Testis (tissue), 2 donors: Measurements from ENCODE around the gene UBE2K.

ENCODE experiments used
- POLR2A ChIP-seq: fragments of 450-650 bp; IDR thresholded peaks from one replicate; pipeline ENCODE4 v1.6.1; 2017; ENCODE audit warnings: antibody characterized with exemption, mild to moderate bottlenecking, moderate library complexity
- TF ChIP-seq, protein P1 (sequence below), 3 experiments: fragments of 450-650 bp in 2 of 3; fragments of 200-600 bp in 1 of 3; sonication (generic) in 1 of 3; IDR thresholded peaks; one replicate each; pipeline ENCODE4 v1.5.1; 2016 to 2019; ENCODE audit warnings: antibody characterized with exemption in 3 of 3, mild to moderate bottlenecking in 2 of 3, moderate library complexity in 1 of 3

DNA sequence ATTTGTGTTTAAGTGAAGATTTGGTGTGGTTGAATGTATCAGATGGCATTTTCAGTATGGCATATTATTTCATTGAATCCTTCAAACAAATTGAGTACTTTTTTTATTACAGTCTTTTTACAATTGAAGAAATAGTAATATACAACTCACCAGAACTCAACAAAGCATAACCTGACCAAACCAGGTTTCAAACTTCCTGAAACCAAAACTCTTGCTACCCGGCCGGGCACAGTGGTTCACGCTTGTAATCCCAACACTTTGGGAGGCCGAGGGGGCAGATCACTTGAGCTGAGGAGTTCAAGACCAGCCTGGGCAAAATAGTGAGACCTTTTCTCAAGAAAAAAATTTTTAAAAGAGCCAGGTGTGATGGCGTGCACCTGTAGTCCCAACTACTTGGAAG, 94.2 kb downstream of the UBE2K start:
- TF ChIP-seq, protein P1, sequence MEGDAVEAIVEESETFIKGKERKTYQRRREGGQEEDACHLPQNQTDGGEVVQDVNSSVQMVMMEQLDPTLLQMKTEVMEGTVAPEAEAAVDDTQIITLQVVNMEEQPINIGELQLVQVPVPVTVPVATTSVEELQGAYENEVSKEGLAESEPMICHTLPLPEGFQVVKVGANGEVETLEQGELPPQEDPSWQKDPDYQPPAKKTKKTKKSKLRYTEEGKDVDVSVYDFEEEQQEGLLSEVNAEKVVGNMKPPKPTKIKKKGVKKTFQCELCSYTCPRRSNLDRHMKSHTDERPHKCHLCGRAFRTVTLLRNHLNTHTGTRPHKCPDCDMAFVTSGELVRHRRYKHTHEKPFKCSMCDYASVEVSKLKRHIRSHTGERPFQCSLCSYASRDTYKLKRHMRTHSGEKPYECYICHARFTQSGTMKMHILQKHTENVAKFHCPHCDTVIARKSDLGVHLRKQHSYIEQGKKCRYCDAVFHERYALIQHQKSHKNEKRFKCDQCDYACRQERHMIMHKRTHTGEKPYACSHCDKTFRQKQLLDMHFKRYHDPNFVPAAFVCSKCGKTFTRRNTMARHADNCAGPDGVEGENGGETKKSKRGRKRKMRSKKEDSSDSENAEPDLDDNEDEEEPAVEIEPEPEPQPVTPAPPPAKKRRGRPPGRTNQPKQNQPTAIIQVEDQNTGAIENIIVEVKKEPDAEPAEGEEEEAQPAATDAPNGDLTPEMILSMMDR (IDR thresholded peaks at IDR 0.05), result no peak
- TF ChIP-seq POLR2A, result no peak
